Caco-2 (cell line): Measurements from ENCODE around the gene C19orf73. TPM values are rescaled to one million over a fixed set of nuclear protein-coding genes. Genes with fewer than 3 reads are reported as not detected.
A peak's percentile ranks its signal among the peaks of the same experiment; 100 is the strongest.

Experiments
- BruUV-seq: library from RNA; stranded (reverse); fragments of 400-500 nt; replicated peaks from 2 replicates; lab custom pipeline; 2021; lab: Mats Ljungman, UMichigan
- CTCF ChIA-PET: fragments of 300-600 bp; sonication (Branson Sonifier 250); formaldehyde crosslinking; loops from one replicate; lab custom pipeline; 2022; ENCODE audit warnings: antibody characterized with exemption; lab: Charles Lee
- POLR2A ChIA-PET: fragments of 300-600 bp; sonication (Branson Sonifier 250); formaldehyde crosslinking; loops from one replicate; lab custom pipeline; 2022; ENCODE audit warnings: antibody characterized with exemption; lab: Charles Lee
- DNase-seq, 2 experiments: peaks; one replicate each; pipeline versions ENCODE4 v3.0.0 to v3.0.0-alpha.2; 2020 to 2022
- H3K27me3 ChIP-seq: replicated peaks from 2 replicates; pipeline ENCODE4 v1.6.0; 2011; ENCODE audit warnings: low read length; ENCODE audit not compliant: control insufficient read depth, insufficient read depth
- H3K36me3 ChIP-seq: 2 replicates; pipeline ENCODE4 v1.5.1; 2011; ENCODE audit warnings: low read length; ENCODE audit not compliant: control insufficient read depth, insufficient read depth
- H3K4me1 ChIP-seq: fragments of 250-450 bp; sonication (Bioruptor Pico); 2 replicates; pipeline ENCODE4 v1.5.1; 2020; ENCODE audit warnings: mild to moderate bottlenecking
- H3K4me3 ChIP-seq: 2 replicates; pipeline ENCODE4 v1.5.1; 2011; ENCODE audit warnings: low read depth, mild to moderate bottlenecking, control low read depth, low read length
- H3K9me3 ChIP-seq: fragments of 250-450 bp; sonication (Bioruptor Pico); 2 replicates; pipeline ENCODE4 v1.5.1; 2020; ENCODE audit warnings: mild to moderate bottlenecking, moderate library complexity
- H3K27ac Mint-ChIP-seq: one replicate; pipeline ENCODE4 v1.8.0; 2022; ENCODE audit warnings: mixed read lengths; ENCODE audit not compliant: unreplicated experiment
- H3K27me3 Mint-ChIP-seq: one replicate; pipeline ENCODE4 v1.8.0; 2022; ENCODE audit warnings: mixed read lengths; ENCODE audit not compliant: insufficient read depth, unreplicated experiment
- H3K36me3 Mint-ChIP-seq: one replicate; pipeline ENCODE4 v1.8.0; 2022; ENCODE audit warnings: mild to moderate bottlenecking, mixed read lengths; ENCODE audit not compliant: insufficient read depth, unreplicated experiment
- H3K4me1 Mint-ChIP-seq: one replicate; pipeline ENCODE4 v1.8.0; 2022; ENCODE audit warnings: low read depth, mixed read lengths; ENCODE audit not compliant: unreplicated experiment
- H3K4me3 Mint-ChIP-seq: one replicate; pipeline ENCODE4 v1.8.0; 2022; ENCODE audit warnings: mild to moderate bottlenecking, moderate library complexity, mixed read lengths; ENCODE audit not compliant: unreplicated experiment
- H3K9me3 Mint-ChIP-seq: one replicate; pipeline ENCODE4 v1.8.0; 2022; ENCODE audit warnings: mixed read lengths; ENCODE audit not compliant: unreplicated experiment
- intact Hi-C: fragments of 100-400 bp; cut with micrococcal nuclease; formaldehyde crosslinking; loops from one replicate; pipeline ENCODE4 v1.10.0; 2022; ENCODE audit not compliant: unreplicated experiment
- total RNA-seq: library from RNA; stranded (reverse); gene quantifications from 2 replicates; pipeline ENCODE4 v1.2.3, GENCODE V29; 2022
- TF ChIP-seq, protein P1 (sequence below), 2 experiments: fragments of 200-600 bp in 1 of 2; IDR thresholded peaks; 1 replicate in 1 of 2; 2 replicates in 1 of 2; pipeline versions ENCODE4 v1.5.1 to v1.8.0; 2011 to 2022; ENCODE audit warnings: antibody characterized with exemption in 1 of 2, control low read depth in 1 of 2, inconsistent platforms in 1 of 2, low read depth in 1 of 2, low read length in 1 of 2, mild to moderate bottlenecking in 1 of 2, moderate library complexity in 1 of 2; ENCODE audit not compliant: insufficient read depth in 1 of 2, severe bottlenecking in 1 of 2, unreplicated experiment in 1 of 2

C19orf73 gene
- total RNA-seq, 1 experiment from 2014 or later = 1.7 TPM

DNA sequence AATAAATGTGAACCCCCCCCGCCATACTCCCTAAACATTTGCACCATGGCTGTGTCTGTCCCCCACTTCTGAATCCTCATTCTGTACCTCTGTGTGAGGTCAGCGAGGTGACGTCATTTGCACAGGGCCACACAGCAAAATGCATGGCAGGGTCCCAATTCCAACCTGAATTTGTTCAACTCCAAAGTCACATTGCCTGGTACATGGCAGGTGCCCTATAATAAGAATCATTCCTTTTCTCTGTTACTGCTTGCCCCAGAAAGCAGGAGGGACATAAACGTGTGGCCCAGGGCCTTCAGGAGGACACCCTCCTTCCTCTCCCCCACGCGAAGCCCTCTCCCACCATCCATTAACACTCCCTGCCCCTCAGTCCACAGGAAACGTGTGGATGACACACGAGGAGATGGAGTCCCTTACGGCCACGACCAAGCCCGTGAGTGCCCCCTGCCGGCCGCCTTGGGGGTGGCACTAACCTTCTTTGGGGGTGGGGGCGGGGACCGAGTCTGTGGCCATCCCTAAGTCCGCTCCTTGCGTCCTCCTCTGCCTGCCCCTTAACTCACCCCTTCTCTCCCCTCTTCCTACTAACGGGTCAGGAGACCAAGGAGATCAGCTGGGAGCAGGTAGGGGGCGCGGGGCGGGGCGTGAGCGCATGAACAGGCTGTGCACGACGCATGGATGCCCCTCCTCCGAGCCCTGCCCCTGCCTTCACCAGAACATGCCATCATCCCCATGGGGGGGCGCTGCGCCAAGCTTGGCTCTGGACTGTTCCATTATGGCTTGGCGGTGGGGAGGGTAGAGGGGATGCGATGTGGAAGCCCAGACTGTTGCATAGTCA is 26.8 kb upstream of the C19orf73 start:
- Histone ChIP-seq H3K4me3 (no peak overlapping the region), H3K36me3 (peaks cover 1% of the 10 kb centered on the region; the same call in 1 of the 2 replicates), H3K4me1 (peaks cover 9% of the 10 kb centered on the region), H3K27me3 (no peaks in the 10 kb centered on the region), H3K9me3 (no peaks in the 10 kb centered on the region)
- H3K9me3 Mint-ChIP-seq = no peaks in the 10 kb centered on the region
- no peak overlapping the region for H3K4me3 Mint-ChIP-seq
- DNase-seq = peak in 1 of 2 experiments; percentile 81
- CTCF ChIA-PET = interaction anchor here (1.3 to 1.4 kb wide), 2 partner anchors 48 to 53 kb away, joined by 3 to 8 read pairs; no protein-coding TSS in a partner anchor
- no TSS peak for BruUV-seq
- TF ChIP-seq, protein P1, sequence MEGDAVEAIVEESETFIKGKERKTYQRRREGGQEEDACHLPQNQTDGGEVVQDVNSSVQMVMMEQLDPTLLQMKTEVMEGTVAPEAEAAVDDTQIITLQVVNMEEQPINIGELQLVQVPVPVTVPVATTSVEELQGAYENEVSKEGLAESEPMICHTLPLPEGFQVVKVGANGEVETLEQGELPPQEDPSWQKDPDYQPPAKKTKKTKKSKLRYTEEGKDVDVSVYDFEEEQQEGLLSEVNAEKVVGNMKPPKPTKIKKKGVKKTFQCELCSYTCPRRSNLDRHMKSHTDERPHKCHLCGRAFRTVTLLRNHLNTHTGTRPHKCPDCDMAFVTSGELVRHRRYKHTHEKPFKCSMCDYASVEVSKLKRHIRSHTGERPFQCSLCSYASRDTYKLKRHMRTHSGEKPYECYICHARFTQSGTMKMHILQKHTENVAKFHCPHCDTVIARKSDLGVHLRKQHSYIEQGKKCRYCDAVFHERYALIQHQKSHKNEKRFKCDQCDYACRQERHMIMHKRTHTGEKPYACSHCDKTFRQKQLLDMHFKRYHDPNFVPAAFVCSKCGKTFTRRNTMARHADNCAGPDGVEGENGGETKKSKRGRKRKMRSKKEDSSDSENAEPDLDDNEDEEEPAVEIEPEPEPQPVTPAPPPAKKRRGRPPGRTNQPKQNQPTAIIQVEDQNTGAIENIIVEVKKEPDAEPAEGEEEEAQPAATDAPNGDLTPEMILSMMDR (IDR thresholded peaks at IDR 0.05; ENCODE audit: insufficient read depth in 1 of 2, low read depth in 1 of 2, low read length in 1 of 2, severe bottlenecking in 1 of 2, unreplicated experiment in 1 of 2) = peak; percentile 84 to 85
- no peaks in the 10 kb centered on the region for H3K27me3 Mint-ChIP-seq
- no peak overlapping the region for H3K27ac Mint-ChIP-seq
- intact Hi-C loops = loop anchor here (5.0 kb wide), 1 partner anchor 48 kb away; no protein-coding TSS in a partner anchor
- POLR2A ChIA-PET = no interaction called here
- peaks cover 40% of the 10 kb centered on the region for H3K36me3 Mint-ChIP-seq
- H3K4me1 Mint-ChIP-seq = peaks cover 19% of the 10 kb centered on the region

DNA sequence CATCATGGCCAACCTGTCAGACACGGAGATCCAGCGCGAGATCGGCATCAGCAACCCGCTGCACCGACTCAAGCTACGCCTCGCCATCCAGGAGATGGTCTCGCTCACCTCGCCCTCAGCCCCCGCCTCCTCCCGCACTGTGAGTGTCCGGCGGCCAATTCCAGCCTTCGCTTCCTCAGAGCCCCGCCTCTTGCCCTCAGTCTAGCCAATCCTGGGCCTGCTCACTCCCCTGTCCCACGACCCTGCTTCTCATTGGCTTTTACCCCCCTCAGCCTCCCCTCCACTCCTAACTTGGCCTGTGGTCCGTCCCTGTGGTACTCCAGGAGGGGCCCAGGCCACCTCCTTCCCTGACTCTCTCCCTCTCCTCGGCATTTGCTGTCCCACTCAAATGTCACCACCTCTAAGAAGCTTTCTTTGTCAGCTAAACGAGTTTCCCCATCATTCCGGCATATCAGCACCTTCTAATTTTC is 24.0 kb upstream of the C19orf73 start:
- H3K4me1 ChIP-seq = no peaks in the 10 kb centered on the region
- H3K4me3 ChIP-seq = peak overlapping the region; percentile 46
- ChIA-PET POLR2A (no interaction called here), CTCF (interaction anchor here (0.6 to 1.2 kb wide), 2 partner anchors 44 to 45 kb away, joined by 3 to 7 read pairs; no protein-coding TSS in a partner anchor)
- H3K9me3 Mint-ChIP-seq = no peaks in the 10 kb centered on the region
- BruUV-seq = no TSS peak
- H3K4me3 Mint-ChIP-seq = peak overlapping the region; percentile 65
- intact Hi-C loops = no loop called here
- peak overlapping the region; percentile 30 for H3K27ac Mint-ChIP-seq
- DNase-seq = peak; percentile 87 to 90
- H3K36me3 ChIP-seq = peaks cover 1% of the 10 kb centered on the region; the same call in 1 of the 2 replicates
- H3K9me3 ChIP-seq = no peaks in the 10 kb centered on the region
- H3K27me3 ChIP-seq = no peaks in the 10 kb centered on the region
- peaks cover 13% of the 10 kb centered on the region for H3K4me1 Mint-ChIP-seq
- peaks cover 19% of the 10 kb centered on the region for H3K36me3 Mint-ChIP-seq
- TF ChIP-seq, protein P1 (IDR thresholded peaks at IDR 0.05; ENCODE audit: insufficient read depth in 1 of 2, low read depth in 1 of 2, low read length in 1 of 2, severe bottlenecking in 1 of 2, unreplicated experiment in 1 of 2) = no peak
- no peaks in the 10 kb centered on the region for H3K27me3 Mint-ChIP-seq

DNA sequence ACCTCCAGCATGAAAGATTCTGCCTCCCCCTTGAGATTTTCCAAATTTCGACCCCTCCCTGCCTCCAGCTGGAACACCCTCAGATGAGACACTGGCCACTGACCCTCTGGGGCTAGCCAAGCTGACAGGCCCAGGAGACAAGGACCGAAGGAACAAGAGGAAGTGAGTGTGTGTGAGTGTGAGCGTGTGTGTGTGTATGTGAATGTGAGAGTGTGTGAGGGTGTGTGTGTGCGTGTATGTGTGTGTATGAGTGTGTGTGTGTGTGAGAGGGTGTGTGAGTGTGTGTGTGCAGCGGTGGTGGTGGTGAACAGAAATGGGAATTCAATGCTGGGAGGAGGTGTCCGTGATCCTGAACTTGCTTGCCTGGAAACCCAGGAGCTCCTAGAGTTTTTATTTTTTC is 22.4 kb upstream of the C19orf73 start:
- Histone ChIP-seq H3K4me3 (no peak overlapping the region), H3K27me3 (no peaks in the 10 kb centered on the region), H3K4me1 (no peaks in the 10 kb centered on the region), H3K36me3 (peaks cover 1% of the 10 kb centered on the region; the same call in 1 of the 2 replicates), H3K9me3 (no peaks in the 10 kb centered on the region)
- BruUV-seq = no TSS peak
- H3K36me3 Mint-ChIP-seq = peaks cover 13% of the 10 kb centered on the region
- TF ChIP-seq, protein P1 (IDR thresholded peaks at IDR 0.05; ENCODE audit: insufficient read depth in 1 of 2, low read depth in 1 of 2, low read length in 1 of 2, severe bottlenecking in 1 of 2, unreplicated experiment in 1 of 2) = no peak
- ChIA-PET POLR2A (no interaction called here), CTCF (no interaction called here)
- intact Hi-C loops = no loop called here
- no peak overlapping the region for H3K27ac Mint-ChIP-seq
- no peak for DNase-seq
- H3K4me1 Mint-ChIP-seq = peaks cover 7% of the 10 kb centered on the region
- H3K4me3 Mint-ChIP-seq = peak overlapping the region; percentile 1
- H3K27me3 Mint-ChIP-seq = no peaks in the 10 kb centered on the region
- H3K9me3 Mint-ChIP-seq = no peaks in the 10 kb centered on the region
